ENCODE measurements around the gene OR4E2. TPM values are rescaled to one million over a fixed set of nuclear protein-coding genes. Genes with fewer than 3 reads are reported as not detected.
"Not testable (repeated sequence)": the region's sequence is repeated elsewhere in the genome, so short reads cannot be mapped to it uniquely, and the experiment has no call there.

Gene OR4E2
- total and polyA plus RNA-seq, 12 donors: not detected

- WGBS, 2 donors: 64 to 68% methylated on average over 3 of the region's 3 CpGs
- H3K36me3 ChIP-seq: no peaks in the 10 kb centered on the region
- no peak for TF ChIP-seq CTCF (IDR thresholded peaks at IDR 0.05)
- DNase-seq (no peak), ATAC-seq (no peak)
- no peaks in the 10 kb centered on the region for H3K4me1 ChIP-seq
- no peak overlapping the region for H3K27ac ChIP-seq
- peaks cover 0 to 6% (median 0%) of the 10 kb centered on the region in 7 donors for H3K27me3 ChIP-seq
- H3K9me3 ChIP-seq: peaks cover 0 to 8% (median 0%) of the 10 kb centered on the region in 11 donors
- intact Hi-C loops (cut with DNase I): no loop called here
- H3K4me3 ChIP-seq: no peak overlapping the region
Observed at GRCh38 chr14:21626491-21627230, 27.0 kb upstream of the OR4E2 start.

GRCh38 chr14:21630503-21630902 is 23.1 kb upstream of the OR4E2 start:
- H3K9me3 ChIP-seq; H3K4me1 ChIP-seq; ATAC-seq; H3K27me3 ChIP-seq; intact Hi-C loops (cut with DNase I); H3K36me3 ChIP-seq; H3K27ac ChIP-seq; H3K4me3 ChIP-seq; DNase-seq: not testable (repeated sequence)
- WGBS, 2 donors: 96 to 100% methylated on average over 1 of the region's 1 CpG

DNA sequence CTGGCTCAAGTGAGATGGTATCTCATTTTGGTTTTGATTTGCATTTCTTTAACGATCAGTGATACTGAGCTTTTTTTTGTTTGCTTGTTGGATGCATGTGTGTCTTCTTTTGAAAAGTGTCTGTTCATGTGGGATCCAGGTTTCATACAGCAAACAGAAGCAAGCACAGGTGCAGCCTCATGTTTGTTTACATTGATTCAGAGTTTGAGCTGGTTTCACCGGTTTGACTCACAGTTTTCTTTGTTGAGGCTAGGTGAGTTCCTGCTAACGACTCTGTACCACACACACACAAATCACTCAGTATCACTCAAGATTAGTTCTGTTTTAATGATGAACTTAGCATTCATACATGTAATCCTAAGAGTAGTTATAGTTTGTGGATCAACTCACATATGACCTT is 22.6 kb upstream of the OR4E2 start:
- DNase-seq: no peak
- no peak for TF ChIP-seq CTCF (IDR thresholded peaks at IDR 0.05)
- no peak for ATAC-seq
- H3K9me3 ChIP-seq: peaks cover 0 to 8% (median 0%) of the 10 kb centered on the region in 11 donors
- no peak overlapping the region for H3K27ac ChIP-seq
- 26 to 55% methylated on average over 3 of the region's 3 CpGs for WGBS, 2 donors
- H3K27me3 ChIP-seq: no peaks in the 10 kb centered on the region
- no peaks in the 10 kb centered on the region for H3K4me1 ChIP-seq
- intact Hi-C loops (cut with DNase I): no loop called here
- H3K36me3 ChIP-seq: no peaks in the 10 kb centered on the region
- no peak overlapping the region for H3K4me3 ChIP-seq

- Histone ChIP-seq H3K4me3 (no peak within 1 kb of the TSS), H3K4me1 (no peaks in the 10 kb centered on the region), H3K9me3 (peaks cover 0 to 8% (median 0%) of the 10 kb centered on the region in 11 donors), H3K27ac (no peak within 1 kb of the TSS), H3K36me3 (no peaks in the 10 kb centered on the region), H3K27me3 (peaks cover 0 to 5% (median 0%) of the 10 kb centered on the region in 7 donors)
- ATAC-seq: no peak
- intact Hi-C loops (cut with DNase I): no loop called here
- 79 to 83% methylated on average over 4 of the region's 4 CpGs for WGBS, 2 donors
- no peak for DNase-seq
- TF ChIP-seq CTCF (IDR thresholded peaks at IDR 0.05): no peak
Observed at GRCh38 chr14:21634840-21635239, 18.8 kb upstream of the OR4E2 start, which contains the start of gene OR10G2. Gene OR10G2, minus strand, starts transcription at chr14:21634940. Its CDS starts 98 bp downstream, at chr14:21634842.

DNA sequence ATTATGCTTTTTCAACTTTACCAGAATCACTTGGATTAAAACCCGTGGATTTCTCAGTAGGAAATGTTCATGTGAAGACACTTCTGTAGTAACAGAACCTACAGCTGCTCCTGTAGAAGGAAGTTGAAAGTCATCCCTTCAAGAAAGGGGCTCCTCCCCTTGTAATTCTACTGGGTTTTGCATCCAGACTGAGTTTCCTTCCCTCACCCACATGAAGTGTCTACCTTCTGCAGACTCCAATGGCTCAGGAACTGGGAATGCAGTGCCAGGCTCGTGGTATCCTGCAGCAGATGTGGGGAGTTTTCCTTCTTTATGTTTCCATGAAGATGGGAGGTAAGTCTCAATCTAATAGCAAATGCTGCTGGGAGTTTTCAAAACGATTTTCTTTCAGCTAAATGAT is 11.0 kb upstream of the OR4E2 start:
- TF ChIP-seq CTCF (IDR thresholded peaks at IDR 0.05): no peak
- ATAC-seq (no peak), DNase-seq (no peak)
- H3K4me3 ChIP-seq: no peak overlapping the region
- no peak overlapping the region for H3K27ac ChIP-seq
- intact Hi-C loops (cut with DNase I): no loop called here
- H3K36me3 ChIP-seq: no peaks in the 10 kb centered on the region
- H3K9me3 ChIP-seq: no peaks in the 10 kb centered on the region
- no peaks in the 10 kb centered on the region for H3K4me1 ChIP-seq
- WGBS, 2 donors: 62 to 63% methylated on average over 3 of the region's 3 CpGs
- H3K27me3 ChIP-seq: peaks cover 0 to 7% (median 0%) of the 10 kb centered on the region in 7 donors
